Retina (tissue), 1 donor: ENCODE data around the gene NT5DC3.

Experiments used
- DNase-seq: peaks from one replicate; pipeline ENCODE4 v3.0.0-alpha.2; 2016

NT5DC3 gene

DNA sequence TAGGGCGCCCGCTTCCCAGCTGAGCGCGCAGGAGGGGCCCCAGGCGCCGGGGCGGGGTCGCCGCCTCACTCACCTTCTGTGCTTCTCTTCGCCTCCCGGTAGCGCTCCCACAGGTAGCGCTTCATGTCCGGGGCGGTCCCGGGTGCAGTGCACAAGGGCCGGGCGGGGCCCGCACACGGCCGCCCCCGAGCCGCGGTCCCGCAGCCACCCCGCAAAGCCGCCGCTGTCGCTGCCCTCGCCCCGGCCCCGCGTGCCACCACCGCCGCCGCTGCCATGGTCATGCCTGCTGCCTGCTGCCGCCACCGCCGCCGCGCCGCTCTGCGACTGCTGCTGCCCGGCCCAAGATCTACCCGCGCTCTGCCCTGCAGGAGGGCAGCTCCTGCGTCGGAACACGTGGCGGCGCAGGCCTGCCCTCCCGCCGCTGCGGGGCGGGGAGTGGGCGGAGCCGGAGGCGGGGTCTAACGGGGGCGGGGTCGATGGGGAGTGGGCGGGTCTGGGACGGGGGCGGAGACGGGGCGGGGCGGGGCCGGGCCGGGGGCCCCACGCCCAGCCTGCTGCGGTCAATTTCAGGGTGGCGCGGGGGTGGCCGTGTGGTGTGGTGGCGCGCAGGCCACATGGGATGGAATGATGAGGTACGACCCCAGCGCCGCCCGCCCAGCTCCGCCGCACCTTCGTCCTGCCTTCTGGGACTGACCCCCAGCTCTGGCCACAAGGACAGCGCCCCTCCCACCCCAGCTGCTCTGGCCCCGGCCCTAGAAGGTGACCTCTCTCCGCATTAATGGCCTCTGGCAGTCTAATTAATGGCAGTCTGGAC lies at the start of gene NT5DC3:
TSS of gene NT5DC3 (minus strand) at position 359 of the 814 bp plus-strand sequence. CDS start at position 281, 78 bp downstream.
- peak; percentile 75 for DNase-seq

DNA sequence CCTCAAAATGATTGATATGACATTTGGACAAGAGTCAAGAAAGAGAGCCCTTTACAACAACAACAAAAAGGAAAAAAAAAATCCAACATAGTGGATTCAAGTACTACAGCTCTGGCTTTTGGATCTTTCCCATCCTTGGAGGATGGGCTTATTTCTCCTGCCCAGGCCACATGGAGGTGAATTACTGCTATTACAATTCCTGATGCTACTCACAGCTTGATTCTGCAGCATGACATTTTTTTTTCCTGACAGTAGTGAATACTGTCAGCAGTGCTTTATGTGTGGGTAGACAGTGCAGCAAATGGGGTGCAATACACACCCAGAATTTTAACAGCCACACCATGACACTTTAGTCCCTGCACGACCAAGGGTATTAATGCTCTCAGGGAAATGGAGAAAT lies 46.7 kb upstream of the NT5DC3 start:
- DNase-seq, result no peak

DNA sequence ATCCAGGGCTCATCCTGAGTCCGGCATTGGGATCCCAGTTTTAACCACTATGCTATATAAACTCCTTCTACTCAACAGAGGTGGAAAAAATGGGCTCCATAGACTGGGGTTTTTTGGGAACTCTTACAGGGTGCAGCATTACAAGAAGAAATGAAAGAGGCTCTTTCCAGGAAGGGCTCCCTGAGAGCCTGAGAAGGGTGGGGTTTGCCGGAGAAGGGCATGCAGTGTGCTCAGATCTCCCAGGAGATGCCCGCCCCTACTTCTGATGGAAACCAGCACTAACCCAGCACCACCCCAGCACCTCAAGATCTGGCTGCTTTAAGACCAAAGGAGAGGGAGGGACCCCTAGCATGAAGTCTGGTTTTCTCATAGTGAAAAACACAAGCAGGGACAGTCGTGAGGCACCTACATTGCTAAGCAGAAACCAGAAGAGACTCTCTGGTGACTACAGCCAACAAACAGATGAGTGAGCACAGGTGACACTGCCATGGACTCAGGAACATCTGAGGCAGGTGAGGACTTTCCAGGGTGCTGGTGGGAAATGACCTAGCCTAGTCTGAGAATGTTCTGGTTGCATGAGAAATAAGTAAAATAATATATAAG lies 45.3 kb upstream of the NT5DC3 start:
- DNase-seq, result no peak

DNA sequence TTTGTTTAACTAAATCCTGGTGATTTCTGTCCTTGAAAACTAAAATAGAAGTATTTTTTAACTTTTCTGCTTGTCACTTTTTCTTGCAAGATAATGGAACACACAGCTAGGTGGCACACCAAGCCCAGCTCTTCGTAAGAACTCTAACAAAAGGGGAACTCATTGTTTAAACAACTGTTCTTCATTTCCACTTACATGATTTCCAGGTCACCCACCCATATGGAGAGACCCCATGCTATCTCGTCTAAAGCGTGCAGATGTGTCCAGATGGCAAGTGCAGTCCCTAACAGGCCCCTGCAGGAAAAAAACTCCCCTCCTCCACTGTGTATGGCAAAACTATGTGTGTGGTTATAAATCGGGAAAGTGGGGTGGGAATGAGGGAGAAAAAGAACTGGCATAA lies 43.3 kb upstream of the NT5DC3 start:
- DNase-seq, result peak; percentile 20

DNA sequence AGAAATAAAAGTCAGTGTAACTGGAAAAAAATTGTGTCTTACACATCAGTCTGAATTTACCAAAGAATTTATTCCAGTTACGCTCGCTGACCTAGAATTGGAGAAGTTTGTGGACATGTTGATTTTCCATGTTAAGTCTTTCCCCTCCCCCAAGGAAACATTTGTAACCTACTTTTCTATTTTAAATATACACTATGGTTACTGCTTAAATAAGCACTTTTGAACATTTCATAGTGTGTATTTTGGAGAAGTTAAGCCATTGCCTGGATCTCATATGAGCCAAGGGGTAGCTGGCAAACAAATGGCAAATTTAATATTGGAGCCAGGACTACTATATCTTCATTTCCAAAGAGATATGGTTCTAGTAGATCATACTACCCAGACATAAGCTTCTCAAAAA lies 42.9 kb upstream of the NT5DC3 start:
- no peak for DNase-seq

DNA sequence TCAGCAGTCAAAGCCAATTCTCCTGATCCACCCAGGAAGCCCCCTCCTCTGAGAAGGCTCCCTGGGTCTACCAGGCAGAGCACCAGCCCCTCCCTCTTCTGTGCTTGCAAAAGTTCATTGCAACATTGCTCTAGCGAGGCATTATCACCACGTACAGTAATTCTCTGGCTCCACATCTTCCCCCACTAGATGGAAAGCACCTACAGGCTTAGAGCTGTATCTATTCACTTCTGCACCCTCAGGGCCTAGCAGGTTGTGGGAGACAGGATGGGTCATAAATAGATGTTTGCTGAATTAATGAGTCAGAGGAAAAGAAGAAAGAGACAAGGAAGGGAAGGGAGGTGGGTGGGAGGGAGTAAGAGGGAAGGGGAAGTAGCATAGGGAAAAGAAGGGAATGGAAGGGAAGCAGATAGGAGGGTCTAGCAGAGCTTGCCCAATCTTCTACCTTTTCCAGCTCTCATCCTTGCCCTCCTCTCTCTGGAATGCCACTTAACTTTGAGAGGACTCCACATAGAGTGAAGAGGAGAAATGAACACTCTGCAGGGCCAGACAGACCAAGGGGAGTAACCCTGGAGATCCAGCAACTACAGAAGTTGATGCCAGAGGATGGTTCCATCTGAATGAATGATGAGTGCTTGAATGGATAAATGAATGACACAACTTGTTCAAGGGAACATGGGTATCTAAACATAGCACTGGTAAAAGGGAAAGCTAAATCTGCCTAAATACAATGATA lies 42.0 kb upstream of the NT5DC3 start:
- DNase-seq, result no peak

DNA sequence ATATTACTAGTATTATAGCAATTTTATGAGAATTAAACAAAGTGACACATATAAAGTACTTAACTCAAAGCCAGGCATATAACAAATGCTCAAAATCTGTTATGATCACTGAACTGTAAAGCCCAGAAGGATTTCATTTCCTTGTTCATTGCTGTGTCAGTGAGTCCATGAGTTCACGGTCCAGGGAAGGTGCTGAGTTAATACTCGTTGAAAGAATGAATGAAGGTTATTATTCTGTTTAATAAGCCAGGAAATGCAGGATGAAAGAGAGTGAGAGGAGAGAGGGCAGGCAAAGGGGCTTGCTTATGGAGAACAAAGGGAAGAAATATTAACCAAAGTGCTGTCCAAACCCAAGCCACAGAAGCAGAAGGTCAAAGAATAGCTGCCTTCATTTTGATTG lies 40.2 kb upstream of the NT5DC3 start:
- DNase-seq, result peak; percentile 61

DNA sequence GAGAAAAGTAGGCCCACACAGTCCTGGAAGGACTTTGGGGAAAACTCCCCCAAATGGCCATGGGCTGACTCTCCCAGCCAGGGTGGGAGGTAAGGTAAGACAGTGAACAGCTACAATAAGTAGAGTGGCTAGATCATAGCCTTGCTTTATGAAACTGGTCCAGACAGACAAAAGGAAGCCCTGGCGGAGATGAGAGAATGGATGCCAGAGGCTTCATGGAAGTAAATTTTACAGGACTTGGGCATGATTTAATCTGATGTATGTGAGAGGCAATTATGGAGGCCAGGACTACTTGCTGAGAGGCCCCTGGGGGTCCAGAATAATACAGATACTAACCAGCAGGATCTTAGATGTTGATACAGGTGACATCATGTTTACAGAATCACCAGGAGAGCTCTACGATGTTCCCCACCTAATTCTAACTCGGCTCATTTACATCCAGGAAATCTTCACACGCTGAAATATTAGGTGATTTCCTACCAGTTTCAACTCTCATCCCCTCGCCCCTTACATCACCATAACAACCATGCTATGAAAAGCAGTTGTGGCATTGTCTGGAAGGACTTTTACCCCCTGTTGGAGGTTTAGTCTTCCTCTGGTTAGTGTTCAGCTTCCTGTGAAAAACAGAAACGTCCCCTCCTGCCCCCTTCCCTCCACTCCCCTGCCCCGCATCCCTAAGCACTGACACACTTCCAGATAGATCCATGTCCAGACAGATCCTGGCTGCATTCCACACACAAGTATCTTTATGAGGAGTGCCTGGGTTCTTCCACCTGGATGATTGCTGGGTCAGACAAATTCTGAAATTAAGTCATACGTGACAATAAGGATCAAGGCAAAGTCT lies 39.5 kb upstream of the NT5DC3 start:
- peak; percentile 42 for DNase-seq

DNA sequence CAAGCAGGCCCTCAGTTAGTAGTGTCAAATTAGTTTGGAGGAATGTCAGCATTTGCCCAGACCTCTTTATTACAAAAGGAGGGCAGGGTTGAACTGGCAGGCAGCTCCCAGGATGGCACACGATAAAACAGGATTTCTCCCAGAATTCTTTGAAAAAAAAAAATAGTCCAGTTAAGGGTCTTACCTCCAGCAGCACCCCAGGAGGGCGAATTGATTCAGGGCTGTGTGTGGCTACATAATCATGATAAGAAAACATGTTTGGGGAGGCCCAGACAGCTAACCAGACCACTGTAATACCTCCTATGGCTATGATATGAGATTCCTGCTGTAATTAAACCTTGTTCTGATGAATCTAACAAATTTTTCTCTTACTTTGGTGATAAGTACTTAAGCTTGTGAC lies 38.8 kb upstream of the NT5DC3 start:
- DNase-seq, result no peak

DNA sequence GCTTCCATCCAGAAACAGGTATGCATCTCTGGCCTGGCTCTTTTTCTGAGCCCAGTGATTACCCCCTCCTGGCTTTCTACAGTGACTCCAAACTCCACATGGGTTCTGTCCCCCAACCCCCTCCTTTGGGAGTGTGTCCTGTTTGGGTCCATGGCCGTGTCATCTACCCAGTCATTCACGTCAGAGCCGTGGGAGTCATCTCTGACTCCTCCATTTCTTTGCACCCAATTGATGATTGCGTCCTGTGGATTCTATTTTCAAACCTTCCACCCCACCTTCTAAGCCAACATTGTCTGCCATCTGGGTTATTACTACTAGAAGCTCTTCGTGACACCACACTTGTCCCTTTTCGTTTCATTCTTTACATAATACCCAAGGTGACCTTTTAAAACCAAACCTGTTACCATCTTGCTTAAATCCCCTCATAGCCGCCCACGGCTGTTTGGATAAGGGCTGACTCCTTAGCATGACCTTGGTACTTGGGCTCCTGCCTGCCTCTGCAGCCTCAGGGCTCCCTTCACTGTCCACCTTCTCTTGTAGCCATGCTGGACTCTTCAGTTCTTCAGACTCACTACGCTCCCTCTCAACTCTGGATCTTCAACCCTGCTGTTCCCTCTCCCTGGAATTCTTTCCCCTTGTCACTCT lies 38.1 kb upstream of the NT5DC3 start:
- no peak for DNase-seq

DNA sequence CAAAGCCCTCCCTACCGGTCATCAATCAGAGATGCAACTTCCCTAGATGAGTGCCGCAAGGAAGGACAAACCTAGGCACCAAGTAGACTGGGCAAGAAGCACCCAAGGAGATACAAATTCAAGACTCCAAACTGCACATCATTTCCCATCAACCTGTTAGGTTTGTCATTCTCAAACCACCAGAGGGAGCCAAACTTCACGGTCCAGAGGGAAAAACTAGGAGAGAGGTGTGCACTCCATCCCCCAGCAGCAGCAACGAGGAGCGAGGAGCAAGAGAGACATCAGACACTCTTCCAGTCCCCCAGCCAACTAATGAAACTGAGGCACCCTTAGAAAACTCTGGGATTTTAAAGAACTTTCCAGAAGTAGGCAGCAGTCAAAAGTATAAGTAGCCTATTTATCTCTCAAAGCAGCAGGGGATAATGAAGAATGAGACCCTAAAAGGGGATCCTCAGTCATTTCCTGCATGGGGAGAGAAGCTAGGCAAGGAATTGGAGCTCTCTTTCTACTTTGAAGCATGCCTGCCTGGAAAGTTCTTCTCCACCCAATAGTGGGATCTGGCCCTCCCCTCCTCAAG lies 37.0 kb upstream of the NT5DC3 start:
- peak; percentile 67 for DNase-seq

DNA sequence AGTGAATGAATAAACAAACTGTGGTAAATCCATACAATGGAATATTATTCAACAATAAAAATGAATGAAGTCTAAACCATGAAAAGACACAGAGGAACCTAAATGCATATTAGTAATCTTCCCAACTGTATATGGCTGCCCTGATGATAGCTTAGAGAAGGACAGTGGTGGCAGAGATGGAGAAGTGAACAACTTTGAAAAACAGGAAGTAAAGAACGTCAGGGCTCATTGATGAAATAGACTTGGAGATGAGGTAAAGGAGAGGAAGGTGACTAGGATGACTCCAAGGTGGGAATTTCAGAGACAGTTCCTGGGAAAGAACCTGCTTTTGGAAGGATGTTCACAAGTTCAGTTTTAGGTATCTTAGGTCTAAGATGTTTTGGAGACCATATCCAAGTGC lies 36.3 kb upstream of the NT5DC3 start:
- no peak for DNase-seq

DNA sequence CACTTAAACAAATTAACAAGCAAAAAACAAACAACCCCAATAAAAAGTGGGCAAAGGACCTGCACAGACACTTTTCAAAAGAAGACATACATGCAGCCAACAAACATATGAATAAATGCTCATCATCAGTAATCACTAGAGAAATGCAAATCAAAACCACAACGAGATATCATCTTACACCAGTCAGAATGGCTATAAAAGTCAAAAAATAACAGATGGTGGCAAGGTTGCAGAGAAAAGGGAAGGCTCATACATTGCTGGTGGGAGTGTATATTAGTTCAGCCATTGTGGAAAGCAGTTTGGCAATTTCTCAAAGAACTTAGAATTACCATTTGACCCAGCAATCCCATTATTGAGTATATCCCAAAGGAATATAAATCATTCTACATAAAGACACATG lies 34.6 kb upstream of the NT5DC3 start:
- no peak for DNase-seq

DNA sequence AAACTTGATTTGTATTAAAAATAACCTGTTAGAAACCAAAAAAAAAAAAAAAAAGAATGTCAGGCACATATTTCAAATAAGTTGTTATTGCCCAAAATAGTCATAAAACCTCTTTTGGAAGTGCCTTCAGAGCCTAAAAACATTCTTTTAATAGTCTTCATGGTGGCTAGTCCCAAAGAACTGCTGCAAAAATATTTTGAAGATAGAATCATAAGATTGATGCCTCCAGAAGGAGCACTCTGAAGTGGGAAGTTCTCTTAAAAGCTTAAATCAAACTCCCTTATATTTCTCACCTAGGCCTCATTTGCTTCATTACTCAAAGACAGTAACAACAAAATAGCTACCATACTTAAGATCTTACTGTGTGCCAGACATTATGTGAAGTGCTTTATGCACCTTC lies 27.2 kb upstream of the NT5DC3 start:
- no peak for DNase-seq

DNA sequence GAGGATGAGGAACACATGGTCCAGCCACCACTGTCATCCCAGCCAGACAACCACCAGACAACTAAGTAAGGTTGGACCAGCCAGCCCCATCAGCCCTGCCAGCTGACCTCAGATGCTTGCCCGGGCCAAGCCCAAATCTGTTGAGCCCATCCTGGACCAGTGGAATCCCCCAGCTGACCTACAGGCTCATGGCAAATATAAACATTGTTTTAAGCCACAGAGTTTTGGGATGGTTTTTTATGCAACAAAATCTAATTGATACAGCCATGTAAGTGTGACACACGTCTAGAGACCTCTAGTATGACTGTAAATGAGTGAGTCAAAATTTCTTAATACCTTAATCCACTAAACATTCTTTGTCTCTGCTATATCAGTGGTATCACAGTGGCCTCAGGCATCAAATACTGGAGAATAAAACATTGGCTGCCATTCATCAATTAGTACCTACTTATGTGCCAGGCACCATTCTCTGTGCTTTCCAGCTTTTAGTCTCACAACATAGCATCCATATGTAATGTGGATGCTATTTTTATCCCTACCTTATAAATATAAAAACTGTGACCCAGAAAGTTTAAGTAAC lies 24.2 kb upstream of the NT5DC3 start:
- no peak for DNase-seq

DNA sequence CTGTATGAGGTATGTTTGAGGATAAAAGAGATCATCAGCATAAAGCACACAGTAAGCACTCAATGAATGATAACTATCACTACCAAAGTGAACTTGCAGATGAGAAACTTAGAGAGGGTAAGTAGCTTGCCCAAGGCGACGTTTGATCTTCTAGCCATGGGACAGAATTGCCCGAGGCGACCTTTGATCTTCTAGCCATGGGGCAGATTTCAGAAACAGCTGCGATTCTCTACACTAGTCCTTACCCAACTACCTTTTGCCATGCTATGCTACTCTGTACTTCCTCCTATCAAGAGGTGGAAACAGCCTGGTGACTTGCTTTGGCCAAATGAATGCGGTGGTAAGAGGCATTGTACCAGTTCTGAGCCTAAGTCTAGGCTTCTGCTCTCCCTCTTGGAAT lies 23.7 kb upstream of the NT5DC3 start:
- no peak for DNase-seq

DNA sequence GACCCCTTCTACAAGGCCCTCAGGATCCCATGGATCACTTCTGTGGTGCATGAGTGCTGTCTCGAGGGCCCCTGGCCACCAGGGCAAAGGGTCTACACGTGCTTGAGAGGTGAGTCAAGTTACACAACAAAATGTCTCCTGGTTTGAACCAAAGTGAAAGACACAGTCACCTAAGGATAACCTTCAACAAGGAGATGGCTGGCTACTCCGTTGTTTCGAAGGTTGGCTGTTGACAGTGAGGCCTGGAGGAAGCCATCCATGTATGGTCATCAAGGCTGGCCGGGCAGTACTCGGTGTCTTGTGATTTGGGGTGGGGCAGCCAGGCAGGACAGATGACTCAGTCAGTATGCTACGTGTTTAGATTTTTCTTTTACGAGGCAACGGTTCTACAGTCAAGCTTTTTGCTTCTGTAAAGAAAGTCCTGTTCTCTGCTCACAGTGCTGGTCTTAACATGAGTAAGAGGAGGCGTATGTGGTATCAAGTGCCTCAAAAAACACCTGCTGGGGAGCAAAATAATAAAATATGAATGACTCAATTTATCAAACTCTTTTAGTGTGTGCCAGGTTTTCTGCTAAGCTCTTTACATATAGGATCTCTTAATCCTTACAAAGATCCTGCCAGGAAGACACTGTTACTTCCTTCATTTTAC lies 18.0 kb upstream of the NT5DC3 start:
- DNase-seq, result no peak

DNA sequence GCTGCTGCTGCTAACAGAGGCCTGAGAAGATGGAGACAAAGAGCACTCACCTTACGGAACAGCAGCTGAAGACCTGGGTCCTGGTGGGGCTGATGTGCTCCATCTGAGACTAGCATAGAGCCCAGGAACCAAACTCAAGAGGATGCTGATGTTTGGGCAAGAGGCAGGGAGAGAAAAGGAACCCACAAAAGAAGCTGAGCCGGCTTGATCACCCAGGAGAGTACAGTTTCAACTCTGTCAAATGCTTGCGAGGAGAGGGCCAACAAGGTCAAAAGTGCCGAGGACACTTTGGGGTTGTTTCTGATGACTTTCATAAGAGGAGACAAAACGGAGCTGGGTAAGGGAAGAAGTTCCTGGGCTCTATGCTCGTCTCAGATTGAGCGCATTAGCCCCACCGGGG lies 17.3 kb upstream of the NT5DC3 start:
- no peak for DNase-seq

DNA sequence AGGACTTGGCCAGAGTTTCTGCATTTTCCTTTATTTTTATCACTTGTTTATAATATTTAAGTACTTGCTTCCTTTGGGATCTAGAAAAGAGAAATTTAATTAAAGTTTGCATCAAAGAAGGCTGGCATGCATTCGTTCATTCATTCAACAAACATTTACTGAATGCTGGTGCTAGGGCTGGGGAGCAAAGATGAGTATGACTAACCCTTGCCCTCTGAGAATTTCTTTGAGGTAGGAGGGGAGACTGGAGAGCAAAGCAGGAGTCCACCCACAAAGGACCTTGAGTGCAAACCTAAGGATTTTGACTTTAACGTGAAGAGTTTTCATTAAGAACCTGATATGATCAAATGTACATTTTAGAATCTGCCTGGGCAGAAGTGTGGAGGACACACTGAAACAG lies 16.1 kb upstream of the NT5DC3 start:
- DNase-seq, result no peak

DNA sequence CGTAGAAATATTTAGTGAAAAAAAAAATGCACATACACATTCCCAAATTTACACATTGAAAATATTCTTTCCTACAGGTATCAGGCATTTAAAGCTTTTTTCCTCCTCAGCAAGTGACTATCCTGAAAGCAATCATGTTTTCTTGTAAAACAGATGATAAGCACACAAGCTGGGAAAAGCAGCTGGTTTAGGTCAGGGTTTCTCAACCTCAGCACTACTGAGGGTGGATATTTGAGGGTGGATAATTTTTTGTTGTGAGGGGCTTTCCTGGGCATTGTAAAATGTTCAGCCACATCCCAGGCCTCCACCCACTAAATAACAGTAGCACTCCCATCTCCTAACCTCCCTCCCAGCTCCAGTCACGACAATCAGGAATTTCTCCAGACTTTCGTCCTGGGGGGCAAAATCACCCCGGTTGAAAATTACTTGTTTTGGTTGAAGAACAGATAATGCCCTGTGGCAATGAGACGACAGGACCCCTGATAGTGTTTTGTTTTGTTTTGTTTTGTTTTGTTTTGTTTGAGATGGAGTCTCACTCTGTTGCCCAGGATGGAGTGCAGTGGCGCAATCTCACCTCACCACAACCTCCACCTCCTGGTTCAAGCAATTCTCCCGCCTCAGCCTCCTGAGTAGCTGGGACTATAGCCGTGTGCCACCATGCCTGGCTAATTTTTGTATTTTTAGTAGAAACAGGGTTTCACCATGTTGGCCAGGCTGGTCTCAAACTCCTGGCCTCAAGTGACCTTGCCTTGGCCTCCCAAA lies 15.0 kb upstream of the NT5DC3 start:
- no peak for DNase-seq
